HG03575 (cell line): Measurements from ENCODE around the gene MYO6.
"Not testable (repeated sequence)": the region's sequence is repeated elsewhere in the genome, so short reads cannot be mapped to it uniquely, and the experiment has no call there.

ENCODE experiments used
- ATAC-seq: cut with Tn5 transposase; IDR thresholded peaks from one replicate; pipeline ENCODE4 v1.9.1; 2021; ENCODE audit not compliant: unreplicated experiment, insufficient number of reproducible peaks, low FRiP score; ENCODE audit errors: extremely low read depth

The MYO6 gene

GRCh38 chr6:75748743-75749538 lies at the start of gene MYO6:
Gene MYO6, plus strand, starts transcription at chr6:75749239. Its CDS starts 68,309 bp downstream, at chr6:75817548.
- ATAC-seq: no peak

DNA sequence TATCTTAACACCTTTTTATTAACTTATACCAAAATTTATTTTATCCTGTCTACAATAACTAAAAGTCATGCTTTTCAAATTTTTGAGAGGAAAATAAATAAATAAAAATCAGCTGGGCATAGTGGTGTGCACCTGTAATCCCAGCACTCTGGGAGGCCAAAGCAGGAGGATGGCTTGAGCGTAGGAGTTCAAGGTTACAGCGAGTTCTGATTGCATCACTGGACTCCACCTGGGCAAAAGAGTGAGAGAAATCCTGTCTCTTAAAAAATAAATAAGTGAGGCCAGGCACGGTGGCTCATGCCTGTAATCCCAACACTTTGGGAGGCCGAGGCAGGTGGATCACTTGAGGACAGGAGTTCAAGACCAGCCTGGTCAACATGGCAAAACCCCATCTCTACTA lies 40.7 kb upstream of the MYO6 start:
- not testable (repeated sequence) for ATAC-seq

GRCh38 chr6:75711173-75711572 lies 37.9 kb upstream of the MYO6 start:
- no peak for ATAC-seq

DNA sequence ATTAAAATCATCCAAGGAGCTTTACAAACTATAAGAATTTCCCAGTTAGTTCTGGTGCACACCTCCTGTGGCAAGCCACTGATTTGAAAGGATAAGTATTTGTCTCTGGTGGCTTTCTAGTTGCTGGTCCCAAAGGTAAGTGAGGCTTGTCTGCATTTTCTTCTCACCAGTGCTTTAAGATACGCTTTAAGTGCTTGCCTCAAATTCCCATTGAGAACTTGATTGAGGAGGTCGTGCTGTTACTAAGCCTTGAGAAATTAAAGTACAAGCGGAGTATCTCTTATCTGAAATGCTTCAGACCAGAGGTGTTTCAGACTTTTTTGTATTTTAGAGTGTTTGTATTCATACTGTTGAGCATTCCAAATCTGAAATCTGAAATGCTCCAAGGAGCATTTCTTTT lies 29.9 kb upstream of the MYO6 start:
- ATAC-seq: no peak

GRCh38 chr6:75723382-75723781 lies 25.7 kb upstream of the MYO6 start:
- ATAC-seq: no peak

- ATAC-seq: no peak
Measured at GRCh38 chr6:75727206-75727605, 21.8 kb upstream of the MYO6 start.

GRCh38 chr6:75731029-75731428 lies 18.0 kb upstream of the MYO6 start:
- ATAC-seq: not testable (repeated sequence)

DNA sequence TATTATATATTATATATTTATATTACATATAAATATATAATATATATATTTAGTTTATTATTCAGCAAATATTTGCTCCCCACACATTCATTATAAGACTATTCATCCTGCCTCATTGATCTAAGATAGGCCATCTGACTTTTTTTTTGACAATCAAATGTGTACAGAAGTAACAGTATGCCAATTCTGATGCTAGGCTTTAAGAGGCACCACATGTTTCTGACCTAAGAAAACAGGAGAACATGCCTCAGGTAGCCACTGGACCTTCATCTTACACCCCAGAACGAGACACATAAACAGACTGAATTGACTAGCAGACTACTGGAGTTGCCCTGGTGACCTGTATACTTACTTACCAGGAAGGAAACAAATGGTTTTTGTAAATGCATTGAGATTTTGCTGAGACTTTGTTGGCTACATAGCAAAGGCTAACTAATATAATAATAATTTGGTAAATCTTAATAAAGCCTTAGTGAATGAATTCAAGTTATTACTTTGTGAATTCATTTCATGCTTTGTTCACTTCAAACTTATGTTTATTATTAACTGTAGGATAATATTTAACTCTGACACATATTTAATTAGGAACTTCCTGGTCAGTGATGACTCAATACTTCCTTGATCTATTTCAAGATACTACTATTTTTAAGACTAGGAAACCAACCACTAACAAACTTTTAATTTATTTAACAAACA lies 13.4 kb upstream of the MYO6 start:
- peak; percentile 61 for ATAC-seq

GRCh38 chr6:75743971-75744370 lies 5.1 kb upstream of the MYO6 start:
- ATAC-seq: no peak

DNA sequence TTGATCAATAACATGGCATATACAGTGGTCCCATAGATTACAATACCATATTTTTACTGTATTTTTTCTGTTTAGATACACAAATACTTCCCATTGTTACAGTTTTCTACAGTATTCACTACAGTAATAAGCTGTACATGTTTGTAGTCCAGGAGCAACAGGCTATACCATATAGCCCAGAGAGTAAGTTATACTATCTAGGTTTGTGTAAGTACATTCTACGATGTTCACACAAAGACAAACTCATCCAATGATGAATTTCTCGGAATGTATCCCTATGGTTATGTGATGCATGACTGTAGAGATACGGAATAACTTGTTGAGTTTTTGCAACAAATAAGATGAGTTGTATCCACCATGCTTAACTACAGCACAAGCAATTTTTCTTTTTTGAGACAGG lies 3.6 kb upstream of the MYO6 start:
- no peak for ATAC-seq

GRCh38 chr6:75746221-75746620 lies 2.8 kb upstream of the MYO6 start:
- ATAC-seq: no peak

DNA sequence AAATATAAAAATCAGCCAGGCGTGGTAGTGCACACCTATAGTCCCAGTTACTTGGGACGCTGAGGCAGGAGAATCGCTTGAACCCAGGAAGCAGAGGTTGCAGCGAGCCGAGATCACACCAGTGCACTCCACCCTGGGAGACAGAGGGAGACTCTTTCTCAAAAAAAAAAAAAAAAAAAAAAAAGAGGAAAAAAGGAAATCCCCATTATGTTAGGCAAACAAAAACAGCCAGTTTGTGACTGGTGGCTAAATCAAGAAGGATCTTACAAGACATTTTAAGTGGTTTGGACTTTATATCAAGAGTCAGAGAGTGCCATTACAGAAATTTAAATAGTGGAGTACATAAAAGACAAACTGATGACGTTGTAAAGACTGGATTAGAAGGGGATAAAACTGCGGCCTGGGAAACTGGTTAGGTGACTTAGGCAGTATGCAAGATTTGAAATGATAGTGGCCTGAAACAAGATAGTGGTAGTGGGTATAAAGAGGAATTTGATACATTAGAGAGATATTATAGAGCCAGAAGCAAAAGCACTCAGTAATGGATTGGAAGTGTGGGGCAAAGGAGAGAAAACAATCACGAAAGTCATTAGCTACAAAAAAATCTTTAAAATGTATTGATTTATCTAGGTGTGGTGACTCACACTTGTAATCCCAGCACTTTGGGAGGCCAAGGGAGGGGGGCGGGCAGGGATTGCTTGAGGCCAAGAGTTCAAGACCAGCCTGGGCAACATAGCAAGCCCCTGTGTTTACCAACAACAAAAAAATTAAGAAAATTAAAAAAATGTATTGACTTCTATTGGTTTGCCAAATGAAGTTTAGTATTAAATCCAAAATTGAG lies 1.7 kb upstream of the MYO6 start:
- no peak for ATAC-seq

GRCh38 chr6:75748003-75748742 lies 866 bp upstream of the MYO6 start:
- no peak for ATAC-seq

GRCh38 chr6:75751443-75751842 lies 2.4 kb downstream of the MYO6 start:
- ATAC-seq: no peak

GRCh38 chr6:75752365-75752764 lies 3.3 kb downstream of the MYO6 start:
- ATAC-seq: no peak

- ATAC-seq: no peak
Measured at GRCh38 chr6:75755704-75756103, 6.7 kb downstream of the MYO6 start.

GRCh38 chr6:75757295-75757694 lies 8.3 kb downstream of the MYO6 start:
- no peak for ATAC-seq

DNA sequence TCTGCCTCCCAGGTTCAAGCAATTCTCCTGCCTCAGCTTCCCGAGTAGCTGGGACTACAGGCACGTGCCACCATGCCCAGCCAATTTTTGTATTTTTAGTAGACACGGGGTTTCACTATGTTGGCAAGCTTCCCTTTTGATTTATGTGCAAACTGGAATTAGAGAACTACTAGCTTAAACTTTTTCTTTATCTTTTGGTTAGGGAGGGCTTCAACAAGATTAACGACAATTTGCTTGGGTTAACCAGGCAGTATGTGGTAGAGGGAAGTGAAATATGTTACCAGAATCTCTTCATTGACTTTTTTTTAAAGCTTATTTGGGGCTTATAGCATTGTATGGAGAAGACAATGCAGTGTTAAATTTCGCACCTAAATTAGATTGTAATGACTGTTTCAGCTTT lies 9.0 kb downstream of the MYO6 start:
- no peak for ATAC-seq

- no peak for ATAC-seq
Measured at GRCh38 chr6:75759207-75759606, 10.2 kb downstream of the MYO6 start.
